Progenitor cell of endocrine pancreas (in vitro differentiated cells): ENCODE results near the gene APBB2. TPM values are rescaled to one million over a fixed set of nuclear protein-coding genes. Genes with fewer than 3 reads are reported as not detected.

ENCODE experiments used
- DNase-seq: peaks from one replicate; pipeline ENCODE4 v3.0.0; 2021; ENCODE audit warnings: low spot score; ENCODE audit not compliant: unreplicated experiment
- H3K27ac Mint-ChIP-seq: 2 replicates; pipeline ENCODE4 v1.8.0; 2021; ENCODE audit warnings: mild to moderate bottlenecking, moderate library complexity, mixed read lengths
- H3K27me3 Mint-ChIP-seq: 2 replicates; pipeline ENCODE4 v1.8.0; 2021; ENCODE audit warnings: mixed read lengths
- H3K36me3 Mint-ChIP-seq: 2 replicates; pipeline ENCODE4 v1.8.0; 2022; ENCODE audit warnings: mixed read lengths; ENCODE audit not compliant: insufficient read depth
- H3K4me1 Mint-ChIP-seq: 2 replicates; pipeline ENCODE4 v1.8.0; 2021; ENCODE audit warnings: low read depth, mixed read lengths
- H3K4me3 Mint-ChIP-seq: 2 replicates; pipeline ENCODE4 v1.8.0; 2021; ENCODE audit warnings: low read depth, mild to moderate bottlenecking, moderate library complexity, mixed read lengths
- H3K9me3 Mint-ChIP-seq: 2 replicates; pipeline ENCODE4 v1.8.0; 2021; ENCODE audit warnings: low read depth, mixed read lengths
- total RNA-seq: library from RNA; stranded (reverse); gene quantifications from 2 replicates; pipeline ENCODE4 v1.2.1, GENCODE V29; 2021
- TF ChIP-seq, protein P1 (sequence below): fragments of 200-600 bp; sonication (generic); IDR thresholded peaks from one replicate; pipeline ENCODE4 v1.5.0; 2021; ENCODE audit warnings: antibody characterized with exemption, mild to moderate bottlenecking; ENCODE audit not compliant: unreplicated experiment

The APBB2 gene
- total RNA-seq, 1 donor from 2014 or later = 61.7 TPM

DNA sequence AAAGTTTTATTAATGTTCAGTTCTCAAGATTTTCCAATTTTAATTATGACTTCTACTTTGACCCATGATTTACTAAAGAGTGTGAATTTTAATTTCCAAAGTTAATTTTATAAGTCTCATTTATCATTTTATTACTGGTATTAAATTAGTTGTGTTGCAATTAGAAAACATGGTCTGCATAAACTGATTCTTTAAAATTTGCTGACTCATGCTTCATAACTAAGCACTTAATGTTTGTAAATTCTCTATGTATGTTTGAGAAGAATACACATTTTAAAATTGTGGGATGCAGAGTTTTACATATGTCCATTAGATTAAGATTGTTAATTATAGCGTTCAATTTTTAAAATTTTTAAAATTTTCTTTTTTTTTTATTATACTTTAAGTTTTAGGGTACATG is 22.2 kb upstream of the APBB2 start:
- Mint-ChIP-seq H3K9me3 (peaks cover 3% of the 10 kb centered on the region), H3K27ac (no peak overlapping the region), H3K36me3 (no peaks in the 10 kb centered on the region), H3K4me3 (no peak overlapping the region), H3K4me1 (peaks cover 2% of the 10 kb centered on the region), H3K27me3 (no peaks in the 10 kb centered on the region)
- DNase-seq = no peak
- TF ChIP-seq, protein P1, sequence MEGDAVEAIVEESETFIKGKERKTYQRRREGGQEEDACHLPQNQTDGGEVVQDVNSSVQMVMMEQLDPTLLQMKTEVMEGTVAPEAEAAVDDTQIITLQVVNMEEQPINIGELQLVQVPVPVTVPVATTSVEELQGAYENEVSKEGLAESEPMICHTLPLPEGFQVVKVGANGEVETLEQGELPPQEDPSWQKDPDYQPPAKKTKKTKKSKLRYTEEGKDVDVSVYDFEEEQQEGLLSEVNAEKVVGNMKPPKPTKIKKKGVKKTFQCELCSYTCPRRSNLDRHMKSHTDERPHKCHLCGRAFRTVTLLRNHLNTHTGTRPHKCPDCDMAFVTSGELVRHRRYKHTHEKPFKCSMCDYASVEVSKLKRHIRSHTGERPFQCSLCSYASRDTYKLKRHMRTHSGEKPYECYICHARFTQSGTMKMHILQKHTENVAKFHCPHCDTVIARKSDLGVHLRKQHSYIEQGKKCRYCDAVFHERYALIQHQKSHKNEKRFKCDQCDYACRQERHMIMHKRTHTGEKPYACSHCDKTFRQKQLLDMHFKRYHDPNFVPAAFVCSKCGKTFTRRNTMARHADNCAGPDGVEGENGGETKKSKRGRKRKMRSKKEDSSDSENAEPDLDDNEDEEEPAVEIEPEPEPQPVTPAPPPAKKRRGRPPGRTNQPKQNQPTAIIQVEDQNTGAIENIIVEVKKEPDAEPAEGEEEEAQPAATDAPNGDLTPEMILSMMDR = no peak

DNA sequence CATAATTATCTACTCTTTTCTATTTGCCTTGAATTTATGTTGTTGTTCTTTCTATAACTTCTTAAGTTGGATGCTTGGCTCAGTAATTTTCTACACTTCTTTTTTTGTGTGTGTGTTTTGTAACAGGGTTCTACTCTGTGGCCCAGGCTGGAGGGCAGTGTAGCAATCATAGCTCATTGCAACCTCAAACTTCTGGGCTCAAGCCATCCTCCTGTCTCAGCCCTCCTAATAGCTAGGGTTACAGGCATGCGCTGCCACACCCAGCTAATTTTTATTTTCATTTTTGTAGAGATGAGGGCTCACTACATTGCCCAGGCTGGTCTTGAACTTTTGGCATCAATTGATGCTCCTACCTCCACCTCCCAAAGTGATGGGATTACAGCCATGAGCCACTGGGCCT is 21.7 kb upstream of the APBB2 start:
- no peak for DNase-seq
- TF ChIP-seq, protein P1 = no peak
- no peak overlapping the region for H3K27ac Mint-ChIP-seq
- H3K4me3 Mint-ChIP-seq = no peak overlapping the region
- H3K36me3 Mint-ChIP-seq = no peaks in the 10 kb centered on the region
- peaks cover 3% of the 10 kb centered on the region for H3K9me3 Mint-ChIP-seq
- no peaks in the 10 kb centered on the region for H3K27me3 Mint-ChIP-seq
- H3K4me1 Mint-ChIP-seq = peaks cover 2% of the 10 kb centered on the region

DNA sequence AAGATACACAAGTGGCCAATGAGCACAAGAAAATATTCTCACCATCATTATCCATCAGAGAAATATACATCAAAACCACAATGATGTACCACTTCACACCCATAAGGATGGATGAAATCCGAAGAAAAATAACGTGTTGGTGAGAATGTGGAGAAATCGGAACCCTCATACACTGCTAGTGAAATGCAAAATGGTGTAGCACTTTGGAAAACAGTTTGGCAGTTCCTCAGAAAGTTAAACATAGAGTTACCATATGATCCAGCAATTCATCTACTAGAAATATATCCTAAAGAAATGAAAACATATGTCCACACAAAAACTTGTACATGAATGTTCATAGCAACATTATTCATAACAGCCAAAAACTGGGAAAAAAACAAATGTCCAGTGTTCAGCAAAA is 18.5 kb upstream of the APBB2 start:
- peaks cover 3% of the 10 kb centered on the region for H3K9me3 Mint-ChIP-seq
- TF ChIP-seq, protein P1 = no peak
- H3K27me3 Mint-ChIP-seq = no peaks in the 10 kb centered on the region
- DNase-seq = no peak
- no peak overlapping the region for H3K4me3 Mint-ChIP-seq
- H3K27ac Mint-ChIP-seq = no peak overlapping the region
- H3K4me1 Mint-ChIP-seq = peaks cover 2% of the 10 kb centered on the region
- no peaks in the 10 kb centered on the region for H3K36me3 Mint-ChIP-seq

DNA sequence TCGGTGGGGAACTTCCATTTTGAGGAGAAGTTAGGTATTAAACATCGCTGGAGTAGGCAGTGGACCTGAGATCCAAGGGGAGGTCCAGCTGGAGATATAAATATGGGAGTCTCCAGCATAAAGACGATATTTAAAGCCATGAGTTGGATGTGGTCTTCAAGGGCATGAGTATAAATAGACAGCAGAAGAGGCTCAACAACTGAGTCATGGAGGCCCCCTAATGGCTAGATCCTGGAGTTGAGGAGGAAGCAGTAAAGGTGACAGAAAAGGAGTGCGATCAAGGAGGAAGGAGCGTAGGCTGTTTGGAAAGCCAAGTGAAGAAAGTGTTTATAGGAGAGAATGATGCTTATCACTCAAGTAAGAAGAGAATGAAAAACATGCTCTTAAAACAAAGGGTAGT is 18.1 kb upstream of the APBB2 start:
- Mint-ChIP-seq H3K4me3 (no peak overlapping the region), H3K4me1 (peaks cover under 1% of the 10 kb centered on the region), H3K36me3 (no peaks in the 10 kb centered on the region), H3K27ac (no peak overlapping the region), H3K27me3 (no peaks in the 10 kb centered on the region), H3K9me3 (peaks cover 1% of the 10 kb centered on the region)
- DNase-seq = no peak
- TF ChIP-seq, protein P1 = no peak

DNA sequence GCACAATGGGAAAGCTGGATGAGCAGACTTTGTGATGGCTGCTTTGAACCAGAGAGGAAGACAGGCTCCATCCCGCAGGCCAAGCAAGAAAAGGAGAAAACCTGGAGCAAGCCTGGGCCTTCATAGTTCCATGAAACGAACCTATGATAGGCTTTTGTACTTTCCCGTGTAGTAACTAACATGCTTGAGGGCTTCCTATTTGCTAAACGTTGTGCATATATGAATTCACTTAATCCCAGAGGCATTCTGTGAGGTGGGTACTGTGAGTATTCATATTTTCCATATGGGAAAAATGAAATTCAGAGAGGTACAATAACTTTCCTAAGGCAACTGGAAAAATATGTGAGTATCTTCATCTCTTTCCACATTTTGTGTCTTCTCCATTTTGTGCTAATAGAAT is 13.6 kb upstream of the APBB2 start:
- no peaks in the 10 kb centered on the region for H3K9me3 Mint-ChIP-seq
- H3K36me3 Mint-ChIP-seq = no peaks in the 10 kb centered on the region
- H3K4me3 Mint-ChIP-seq = no peak overlapping the region
- TF ChIP-seq, protein P1 = no peak
- no peak overlapping the region for H3K27ac Mint-ChIP-seq
- DNase-seq = no peak
- H3K4me1 Mint-ChIP-seq = peaks cover 2% of the 10 kb centered on the region
- H3K27me3 Mint-ChIP-seq = no peaks in the 10 kb centered on the region
